Measurements from ENCODE around the gene AOAH.

AOAH gene

GRCh38 chr7:36730046-36730445 is 5.8 kb upstream of the AOAH start:
- TF ChIP-seq CTCF (IDR thresholded peaks at IDR 0.05; ENCODE audit: low read depth, low read length) = no peak
- no peak for DNase-seq (ENCODE audit: extremely low read depth, low read depth)

- DNase-seq (ENCODE audit: extremely low read depth, low read depth) = no peak
These were observed 3.8 kb upstream of the AOAH start for GRCh38 chr7:36728143-36728542.

GRCh38 chr7:36726806-36727503 is 2.7 kb upstream of the AOAH start:
- no peak for DNase-seq (ENCODE audit: extremely low read depth, low read depth)
- no peak for TF ChIP-seq CTCF (IDR thresholded peaks at IDR 0.05; ENCODE audit: low read depth, low read length)

More at GRCh38 chr7:36728143-36728542, 3.8 kb upstream of the AOAH start:
- TF ChIP-seq CTCF (IDR thresholded peaks at IDR 0.05; ENCODE audit: low read depth, low read length) = no peak

GRCh38 chr7:36726311-36726710 is 2.0 kb upstream of the AOAH start:
- DNase-seq (ENCODE audit: extremely low read depth, low read depth) = no peak
- TF ChIP-seq CTCF (IDR thresholded peaks at IDR 0.05; ENCODE audit: low read depth, low read length) = no peak

- TF ChIP-seq CTCF (IDR thresholded peaks at IDR 0.05; ENCODE audit: low read depth, low read length) = no peak
- DNase-seq (ENCODE audit: extremely low read depth, low read depth) = no peak
These were observed 702 bp upstream of the AOAH start for GRCh38 chr7:36724996-36725395.

GRCh38 chr7:36723291-36723690 is 1.0 kb downstream of the AOAH start:
- DNase-seq (ENCODE audit: extremely low read depth, low read depth) = no peak
- no peak for TF ChIP-seq CTCF (IDR thresholded peaks at IDR 0.05; ENCODE audit: low read depth, low read length)

- TF ChIP-seq CTCF (IDR thresholded peaks at IDR 0.05; ENCODE audit: low read depth, low read length) = no peak
- DNase-seq (ENCODE audit: extremely low read depth, low read depth) = no peak
These were observed 5.1 kb downstream of the AOAH start for GRCh38 chr7:36719083-36719632.

Measured in AG09319 (cell line).